ENCODE data around the gene C2CD4C.
"Not testable (repeated sequence)": the region's sequence is repeated elsewhere in the genome, so short reads cannot be mapped to it uniquely, and the experiment has no call there.

Gene C2CD4C

GRCh38 chr19:380618-381219 lies 28.2 kb downstream of the C2CD4C start:
- not testable (repeated sequence) for DNase-seq

GRCh38 chr19:379796-380195 lies 29.2 kb downstream of the C2CD4C start:
- no peak for DNase-seq

- no peak for DNase-seq
These were observed 30.2 kb downstream of the C2CD4C start for GRCh38 chr19:378706-379105.

GRCh38 chr19:377801-378581 lies 31.0 kb downstream of the C2CD4C start:
- no peak for DNase-seq

GRCh38 chr19:376111-376470 lies 32.9 kb downstream of the C2CD4C start:
- DNase-seq = no peak

GRCh38 chr19:375395-376110 lies 33.4 kb downstream of the C2CD4C start:
- DNase-seq = no peak

- no peak for DNase-seq
These were observed 34.1 kb downstream of the C2CD4C start for GRCh38 chr19:374886-375235.

GRCh38 chr19:374183-374885 lies 34.6 kb downstream of the C2CD4C start:
- no peak for DNase-seq

- no peak for DNase-seq
These were observed 35.4 kb downstream of the C2CD4C start for GRCh38 chr19:373391-374182.

GRCh38 chr19:372306-372890 lies 36.5 kb downstream of the C2CD4C start:
- DNase-seq = no peak

GRCh38 chr19:371501-372168 lies 37.3 kb downstream of the C2CD4C start:
- no peak for DNase-seq

- DNase-seq = no peak
These were observed 38.2 kb downstream of the C2CD4C start for GRCh38 chr19:370641-371330.

GRCh38 chr19:369876-370275 lies 39.1 kb downstream of the C2CD4C start:
- DNase-seq = no peak

- DNase-seq = no peak
These were observed 39.7 kb downstream of the C2CD4C start for GRCh38 chr19:369256-369655.

GRCh38 chr19:368630-369024 lies 40.3 kb downstream of the C2CD4C start:
- DNase-seq = no peak

- DNase-seq = no peak
These were observed 40.9 kb downstream of the C2CD4C start for GRCh38 chr19:367963-368629.

GRCh38 chr19:367561-367960 lies 41.4 kb downstream of the C2CD4C start:
- no peak for DNase-seq

GRCh38 chr19:366951-367350 lies 42.0 kb downstream of the C2CD4C start:
- DNase-seq = no peak

- no peak for DNase-seq
These were observed 42.7 kb downstream of the C2CD4C start for GRCh38 chr19:366205-366783.
